ENCODE results near the gene DSC1.

GRCh38 chr18:31161757-31162418 lies 768 bp downstream of the DSC1 start:
- no peak for TF ChIP-seq POLR2A (IDR thresholded peaks at IDR 0.05)
- TF ChIP-seq CTCF (IDR thresholded peaks at IDR 0.05): no peak
- no peak for TF ChIP-seq EP300 (IDR thresholded peaks at IDR 0.05)

Data from stomach (tissue), 4 donors.